ENCODE measurements around the gene ABCG4. TPM values are rescaled to one million over a fixed set of nuclear protein-coding genes. Genes with fewer than 3 reads are reported as not detected.
"Not testable (repeated sequence)": the region's sequence is repeated elsewhere in the genome, so short reads cannot be mapped to it uniquely, and the experiment has no call there.

The ABCG4 gene
- polyA plus RNA-seq, 4 donors, result 0.71 to 0.81 (median 0.76) TPM

GRCh38 chr11:119115484-119116234 lies 33.2 kb upstream of the ABCG4 start:
- DNase-seq (ENCODE audit: low read depth in 4 of 4, low spot score in 3 of 4), result no peak

DNA sequence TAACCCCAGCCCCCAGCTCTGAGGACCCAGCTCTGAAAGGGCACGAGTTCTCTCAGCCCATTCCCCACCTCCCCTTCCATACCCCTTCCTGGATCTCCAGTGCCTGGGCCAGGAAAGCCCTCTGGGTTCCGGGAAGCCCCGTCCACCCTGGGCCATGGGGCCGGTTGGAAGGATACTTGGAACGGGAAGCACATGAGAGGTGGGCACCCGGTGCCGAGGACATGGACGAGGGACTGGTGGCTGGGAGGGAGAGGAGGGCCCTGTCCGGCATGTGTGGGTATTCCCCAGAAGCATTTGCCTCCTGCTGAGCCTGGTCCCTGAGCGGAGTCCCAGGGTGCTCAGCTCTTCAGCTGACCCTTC lies 32.6 kb upstream of the ABCG4 start:
- no peak for DNase-seq (ENCODE audit: low read depth in 4 of 4, low spot score in 3 of 4)

DNA sequence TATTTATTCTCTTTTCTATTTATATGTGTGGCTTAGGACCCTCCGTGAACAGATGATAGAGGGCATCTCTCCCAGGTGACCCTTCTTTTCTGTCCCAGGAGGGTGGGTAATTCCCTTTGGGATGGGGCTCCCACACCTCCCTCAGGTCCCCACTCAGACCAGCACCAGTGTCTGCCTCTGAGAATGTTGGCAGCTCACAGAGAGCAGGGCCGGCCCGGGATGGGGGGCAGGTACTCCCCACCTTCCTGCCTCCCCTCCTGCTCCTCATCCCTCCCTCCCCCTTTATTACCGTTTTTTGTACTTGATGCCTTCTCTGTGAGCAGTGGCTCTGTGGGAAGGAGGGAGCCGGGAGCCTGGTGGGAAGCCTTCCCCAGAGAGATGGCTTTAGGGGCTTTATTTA lies 32.3 kb upstream of the ABCG4 start:
- DNase-seq (ENCODE audit: low read depth in 4 of 4, low spot score in 3 of 4), result no peak

- DNase-seq (ENCODE audit: low read depth in 4 of 4, low spot score in 3 of 4), result no peak
Measured at GRCh38 chr11:119117004-119117706, 31.7 kb upstream of the ABCG4 start.

- no peak for DNase-seq (ENCODE audit: low read depth in 4 of 4, low spot score in 3 of 4)
Measured at GRCh38 chr11:119118227-119118626, 30.6 kb upstream of the ABCG4 start.

DNA sequence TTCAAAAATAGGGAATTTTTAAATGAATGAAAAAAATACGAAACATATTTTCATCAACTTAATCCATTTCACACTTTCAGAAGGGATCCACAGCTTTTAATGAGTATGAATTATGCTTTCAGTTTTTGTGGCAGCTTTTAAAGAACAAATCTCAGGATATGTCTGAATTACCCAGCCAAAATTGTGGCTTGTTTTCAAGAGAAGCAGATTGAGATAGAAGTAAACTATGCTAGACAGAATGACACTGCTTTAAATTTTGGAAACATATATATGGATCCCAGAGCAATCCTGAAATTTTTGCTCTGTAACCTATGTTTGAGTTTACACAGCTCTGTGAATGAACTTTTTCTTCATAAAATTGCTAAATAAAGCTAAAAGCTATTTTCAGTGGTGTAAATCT lies 29.9 kb upstream of the ABCG4 start:
- no peak for DNase-seq (ENCODE audit: low read depth in 4 of 4, low spot score in 3 of 4)

- peak in 1 of 4 donors; percentile 48 for DNase-seq (ENCODE audit: low read depth in 4 of 4, low spot score in 3 of 4)
Measured at GRCh38 chr11:119120639-119121007, 28.2 kb upstream of the ABCG4 start.

DNA sequence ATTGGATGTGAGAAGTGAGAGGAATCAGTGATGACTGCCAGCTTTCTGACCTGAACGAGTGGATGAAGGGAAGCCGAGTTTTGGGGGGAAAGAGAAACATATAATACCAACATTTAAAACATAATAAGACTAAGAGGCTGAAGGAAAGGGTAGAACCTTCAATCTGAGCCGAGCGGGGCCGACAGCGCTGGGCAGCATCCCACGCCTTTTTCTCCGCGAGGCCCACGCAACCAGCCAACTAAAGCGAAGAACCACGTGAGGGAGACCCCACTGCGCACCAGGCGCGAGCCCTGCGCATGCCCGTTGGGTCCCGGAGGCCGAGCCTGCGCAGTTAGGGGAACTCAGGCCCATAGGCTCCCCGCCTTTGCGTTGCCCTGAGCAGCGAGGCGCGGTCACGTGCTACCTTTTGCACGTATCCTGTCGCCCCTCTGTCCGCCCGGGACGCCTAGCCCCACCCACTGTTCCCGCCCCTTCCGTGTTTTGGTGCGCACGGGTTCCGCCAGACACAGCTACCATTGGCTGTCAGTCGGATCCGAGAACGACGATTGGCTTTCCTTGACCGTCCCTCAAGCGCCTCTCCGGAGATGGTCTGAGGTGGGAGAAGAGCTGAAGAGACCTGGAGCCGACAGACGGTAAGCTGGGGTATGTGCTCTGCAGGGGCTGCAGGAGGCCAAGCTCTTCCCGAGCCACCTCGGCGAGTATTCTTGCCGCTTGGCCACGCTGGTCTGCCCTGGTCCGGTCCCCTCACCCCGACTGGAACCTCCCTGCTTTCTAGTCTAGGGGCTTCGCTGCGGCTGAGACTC lies 27.6 kb upstream of the ABCG4 start, which contains the start of gene HINFP:
TSS of gene HINFP (plus strand) at position 573 of the 803 bp plus-strand sequence. CDS start 5,365 bp downstream, outside the sequence.
- DNase-seq (ENCODE audit: low read depth in 4 of 4, low spot score in 3 of 4), result peak; percentile 95 to 98 (median 98)

- DNase-seq (ENCODE audit: low read depth in 4 of 4, low spot score in 3 of 4), result no peak
Measured at GRCh38 chr11:119121811-119122124, 27.1 kb upstream of the ABCG4 start.

DNA sequence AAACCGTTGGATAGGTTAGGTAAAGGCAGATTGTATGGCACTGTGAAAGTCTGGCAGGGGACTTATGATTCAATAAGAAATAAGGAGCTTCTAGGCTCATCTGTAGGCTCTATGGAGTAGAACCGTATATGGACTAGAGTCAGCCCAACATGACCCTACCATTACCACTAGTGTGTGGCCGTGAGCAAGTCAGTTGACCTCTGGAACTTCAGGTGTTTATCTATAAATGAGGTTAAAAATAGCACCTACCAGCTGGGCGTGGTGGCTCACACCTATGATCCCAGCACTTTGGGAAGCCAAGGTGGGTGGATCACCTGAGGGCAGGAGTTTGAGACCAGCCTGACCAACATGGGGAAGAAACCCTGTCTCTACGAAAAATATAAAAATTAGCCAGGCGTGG lies 23.0 kb upstream of the ABCG4 start:
- DNase-seq (ENCODE audit: low read depth in 4 of 4, low spot score in 3 of 4), result no peak

DNA sequence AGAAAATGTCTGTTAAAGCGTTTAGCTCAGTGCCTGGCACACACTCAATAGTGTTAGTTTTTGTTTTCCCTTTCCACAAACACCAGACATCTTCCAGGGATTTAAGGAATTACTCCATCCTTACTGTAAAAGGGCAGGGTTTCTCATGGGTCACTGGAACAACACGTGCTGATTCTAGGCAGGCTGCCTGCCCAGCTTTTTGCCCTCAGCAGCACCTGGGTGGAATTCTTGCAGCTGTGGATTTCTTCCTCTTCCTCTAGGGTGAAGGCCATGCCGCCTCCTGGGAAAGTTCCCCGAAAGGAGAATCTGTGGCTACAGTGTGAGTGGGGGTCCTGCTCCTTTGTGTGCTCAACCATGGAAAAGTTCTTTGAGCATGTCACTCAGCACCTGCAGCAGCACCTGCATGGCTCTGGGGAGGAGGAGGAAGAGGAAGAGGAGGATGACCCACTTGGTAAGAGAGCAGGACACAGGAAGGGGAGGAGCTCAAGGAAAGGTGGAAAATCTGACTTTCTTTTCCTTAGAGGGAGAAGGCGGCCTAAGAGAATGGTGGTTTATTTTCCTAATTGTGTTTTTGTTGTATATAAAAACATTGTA lies 22.1 kb upstream of the ABCG4 start:
- no peak for DNase-seq (ENCODE audit: low read depth in 4 of 4, low spot score in 3 of 4)

- DNase-seq (ENCODE audit: low read depth in 4 of 4, low spot score in 3 of 4), result no peak
Measured at GRCh38 chr11:119130662-119131061, 18.2 kb upstream of the ABCG4 start.

GRCh38 chr11:119134389-119134978 lies 14.4 kb upstream of the ABCG4 start:
- DNase-seq (ENCODE audit: low read depth in 4 of 4, low spot score in 3 of 4), result no peak

DNA sequence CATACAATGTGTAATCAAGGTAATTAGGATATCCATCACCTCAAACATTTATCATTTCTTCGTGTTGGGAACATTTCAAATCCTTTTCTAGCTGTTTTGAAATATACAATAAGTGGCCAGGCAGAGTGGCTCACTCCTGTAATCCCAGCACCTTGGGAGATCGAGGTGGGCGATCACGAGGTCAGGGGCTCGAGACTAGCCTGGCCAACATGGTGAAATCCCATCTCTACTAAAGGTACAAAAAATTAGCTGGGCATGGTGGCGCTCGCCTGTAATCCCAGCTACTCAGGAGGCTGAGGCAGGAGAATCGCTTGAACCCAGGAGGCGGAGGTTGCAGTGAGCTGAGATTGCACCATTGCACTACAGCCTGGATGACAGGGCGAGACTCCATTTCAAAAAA lies 9.6 kb upstream of the ABCG4 start:
- not testable (repeated sequence) for DNase-seq (ENCODE audit: low read depth in 4 of 4, low spot score in 3 of 4)

GRCh38 chr11:119144825-119145486 lies 3.9 kb upstream of the ABCG4 start:
- DNase-seq (ENCODE audit: low read depth in 4 of 4, low spot score in 3 of 4), result no peak

DNA sequence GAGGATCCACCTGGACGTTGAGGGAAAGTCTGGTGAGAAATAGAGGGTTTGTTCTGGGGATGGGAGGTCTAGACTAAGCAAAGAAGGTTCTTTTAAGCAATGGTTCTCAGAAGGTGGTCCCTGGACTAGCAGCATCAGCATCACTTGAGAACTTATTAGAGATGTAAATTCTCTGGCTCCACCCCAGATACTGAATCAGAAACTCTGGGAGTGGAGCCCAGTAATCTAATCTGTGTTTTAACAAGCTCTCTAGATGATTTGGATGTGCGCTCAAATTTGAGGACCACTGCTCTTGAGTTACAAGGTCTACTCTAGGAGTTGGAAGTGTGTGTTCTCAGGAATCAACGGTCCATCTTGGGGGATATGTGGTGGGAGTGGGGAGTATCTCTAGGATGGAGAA lies 3.3 kb upstream of the ABCG4 start:
- no peak for DNase-seq (ENCODE audit: low read depth in 4 of 4, low spot score in 3 of 4)

- no peak for DNase-seq (ENCODE audit: low read depth in 4 of 4, low spot score in 3 of 4)
Measured at GRCh38 chr11:119147604-119148333, 1.1 kb upstream of the ABCG4 start.

GRCh38 chr11:119148720-119149017 lies 183 bp upstream of the ABCG4 start:
- no peak for DNase-seq (ENCODE audit: low read depth in 4 of 4, low spot score in 3 of 4)

GRCh38 chr11:119149786-119150275 lies 979 bp downstream of the ABCG4 start:
- DNase-seq (ENCODE audit: low read depth in 4 of 4, low spot score in 3 of 4), result no peak

GRCh38 chr11:119152043-119152442 lies 3.2 kb downstream of the ABCG4 start:
- DNase-seq (ENCODE audit: low read depth in 4 of 4, low spot score in 3 of 4), result no peak

All from right renal pelvis (tissue), 4 donors.